GM12878 (cell line): ENCODE measurements around the gene PPP2R5C. TPM values are rescaled to one million over a fixed set of nuclear protein-coding genes. Genes with fewer than 3 reads are reported as not detected.

Experiments
- ATAC-seq: fragments of 200-7000 bp; cut with Tn5 transposase; 3 replicates; pipeline ENCODE4 v1.9.1; 2020; ENCODE audit warnings: mild to moderate bottlenecking, moderate library complexity
- BruUV-seq: library from RNA; stranded (reverse); fragments of 400-500 nt; replicated peaks from 2 replicates; lab custom pipeline; 2021; lab: Mats Ljungman, UMichigan
- CTCF ChIA-PET: fragments of 300-600 bp; sonication (Branson Sonifier 250); formaldehyde crosslinking; extraction: SDS; loops from one replicate; lab custom pipeline; 2021; ENCODE audit warnings: inconsistent platforms; lab: Yijun Ruan, JAX
- POLR2A ChIA-PET: fragments of 350-600 bp; formaldehyde crosslinking; extraction: SDS; loops from one replicate; lab custom pipeline; 2021; ENCODE audit warnings: inconsistent platforms; lab: Charles Lee
- RAD21 ChIA-PET: fragments of 300-600 bp; sonication (Branson Sonifier 250); formaldehyde crosslinking; loops from one replicate; lab custom pipeline; 2023; ENCODE audit warnings: antibody characterized with exemption; ENCODE audit not compliant: unreplicated experiment; lab: Charles Lee
- SMC1A ChIA-PET: fragments of 300-600 bp; sonication (Branson Sonifier 250); formaldehyde crosslinking; loops from one replicate; lab custom pipeline; 2023; ENCODE audit not compliant: unreplicated experiment, uncharacterized antibody; lab: Charles Lee
- DNase-seq: peaks from one replicate; pipeline ENCODE4 v3.0.0-alpha.2; 2011; ENCODE audit warnings: low read depth, low spot score
- FAIRE-seq: peaks from 3 replicates; lab custom pipeline; 2011; peaks lifted over from hg19 to GRCh38; lab: Jason Lieb, UNC
- H2AFZ ChIP-seq: 2 replicates; pipeline ENCODE4 v1.6.0; 2011; ENCODE audit warnings: low read depth, low read length, control low read depth; ENCODE audit not compliant: control insufficient read depth
- H3K27ac ChIP-seq: 2 replicates; pipeline ENCODE4 v1.5.1; 2011; ENCODE audit warnings: control low read depth; ENCODE audit not compliant: control insufficient read depth, insufficient read depth
- H3K27me3 ChIP-seq, 2 experiments: replicated peaks in 1 of 2; 2 replicates each; pipeline versions ENCODE4 v1.6.0 to v1.6.1; 2011; ENCODE audit warnings: low read length in 1 of 2; ENCODE audit not compliant: control insufficient read depth in 2 of 2, insufficient read depth in 2 of 2
- H3K36me3 ChIP-seq, 2 experiments: 2 replicates each; pipeline ENCODE4 v1.5.1; 2011; ENCODE audit warnings: low read length in 1 of 2; ENCODE audit not compliant: control insufficient read depth in 2 of 2, insufficient read depth in 2 of 2
- H3K4me1 ChIP-seq: 2 replicates; pipeline ENCODE4 v1.6.1; 2011; ENCODE audit warnings: mild to moderate bottlenecking, low read length, moderate library complexity, mixed read lengths; ENCODE audit not compliant: control insufficient read depth, insufficient read depth
- H3K4me2 ChIP-seq: 2 replicates; pipeline ENCODE4 v1.6.0; 2011; ENCODE audit warnings: control low read depth; ENCODE audit not compliant: control insufficient read depth, insufficient read depth
- H3K4me3 ChIP-seq: fragments of 200-600 bp; sonication (generic); 2 replicates; pipeline ENCODE4 v1.5.1; 2016
- H3K79me2 ChIP-seq: 2 replicates; pipeline ENCODE4 v1.6.0; 2011; ENCODE audit warnings: low read length; ENCODE audit not compliant: control insufficient read depth, insufficient read depth
- H3K9ac ChIP-seq: 2 replicates; pipeline ENCODE4 v1.8.0; 2011; ENCODE audit warnings: low read length, control low read depth, mixed read lengths; ENCODE audit not compliant: control insufficient read depth, insufficient read depth
- H3K9me3 ChIP-seq: replicated peaks from 3 replicates; pipeline ENCODE4 v1.5.1; 2011; ENCODE audit warnings: mild to moderate bottlenecking, low read length; ENCODE audit not compliant: control insufficient read depth, insufficient read depth
- H4K20me1 ChIP-seq: 2 replicates; pipeline ENCODE4 v1.6.0; 2011; ENCODE audit not compliant: control insufficient read depth, insufficient read depth
- BCL3 ChIP-seq: IDR thresholded peaks from 2 replicates; pipeline ENCODE4 v1.6.1; 2011; ENCODE audit warnings: borderline replicate concordance, low read depth, mild to moderate bottlenecking, moderate library complexity, low read length; ENCODE audit not compliant: insufficient read depth, poor library complexity, severe bottlenecking
- BCLAF1 ChIP-seq: fragments of 450-650 bp; IDR thresholded peaks from 2 replicates; pipeline ENCODE4 v1.6.1; 2017; ENCODE audit warnings: antibody characterized with exemption, mild to moderate bottlenecking, moderate library complexity
- CHD4 ChIP-seq: fragments of 200-600 bp; sonication (generic); IDR thresholded peaks from 2 replicates; pipeline ENCODE4 v1.6.1; 2016; ENCODE audit warnings: mild to moderate bottlenecking
- ESRRA ChIP-seq: IDR thresholded peaks from 2 replicates; pipeline ENCODE4 v1.6.1; 2012; ENCODE audit warnings: mild to moderate bottlenecking, low read length, improper control_type of control experiment
- ETV6 ChIP-seq, 2 experiments: fragments of 450-650 bp in 1 of 2; IDR thresholded peaks in 1 of 2; conservative IDR thresholded peaks in 1 of 2; 2 replicates each; pipeline ENCODE4 v1.6.1; 2014; ENCODE audit warnings: antibody characterized with exemption in 1 of 2, borderline replicate concordance in 1 of 2, low read depth in 1 of 2, mild to moderate bottlenecking in 1 of 2, moderate library complexity in 1 of 2
- IKZF1 ChIP-seq: fragments of 450-650 bp; conservative IDR thresholded peaks from 2 replicates; pipeline ENCODE4 v1.6.1; 2017; ENCODE audit warnings: antibody characterized with exemption, mild to moderate bottlenecking
- MTA3 ChIP-seq: IDR thresholded peaks from 2 replicates; pipeline ENCODE4 v1.6.1; 2012; ENCODE audit warnings: low read length, inconsistent platforms, borderline replicate concordance
- RBBP5 ChIP-seq: fragments of 200-600 bp; sonication (generic); conservative IDR thresholded peaks from 2 replicates; pipeline ENCODE4 v1.6.1; 2016
- REST ChIP-seq: IDR thresholded peaks from 2 replicates; pipeline ENCODE4 v1.6.1; 2012; ENCODE audit warnings: mild to moderate bottlenecking, low read depth, low read length
- SMAD5 ChIP-seq: IDR thresholded peaks from 2 replicates; pipeline ENCODE4 v1.6.1; 2016; ENCODE audit warnings: antibody characterized with exemption, low read depth
- SRF ChIP-seq, 2 experiments: IDR thresholded peaks; 2 replicates each; pipeline ENCODE4 v1.6.1; 2011; ENCODE audit warnings: low read depth in 2 of 2, low read length in 2 of 2, mild to moderate bottlenecking in 1 of 2, moderate library complexity in 1 of 2
- ZBTB4 ChIP-seq: fragments of 450-650 bp; formaldehyde crosslinking; IDR thresholded peaks from 2 replicates; pipeline ENCODE4 v1.4.0; 2022; ENCODE audit warnings: mild to moderate bottlenecking, moderate library complexity
- WGBS: methylation state at CpG from one replicate; pipeline ENCODE4 v1.1.6; 2016; ENCODE audit warnings: low lambda C conversion rate; ENCODE audit not compliant: insufficient replicate concordance, insufficient coverage; ENCODE audit errors: missing lambda C conversion rate; 5-methylcytosine and 5-hydroxymethylcytosine counted together
- in situ Hi-C: fragments of 300-500 bp; cut with MboI; formaldehyde crosslinking; loops from 9 replicates; pipeline ENCODE4 v1.14.3; 2018; ENCODE audit warnings: mixed read lengths
- intact Hi-C: fragments of 100-400 bp; cut with micrococcal nuclease; formaldehyde crosslinking; loops from one replicate; pipeline ENCODE4 v1.14.2; 2022; ENCODE audit not compliant: unreplicated experiment
- polyA plus RNA-seq, 11 experiments: library from polyadenylated mRNA; depleted of rRNA in 4 of 11; unstranded in 6 of 11; stranded (reverse) in 5 of 11; fragments of >200 nt; fragmentation: Nextera tagmentation in 4 of 11; fragmentation: Illumina TruSeq in 1 of 11; extraction: Ambion mirVana in 4 of 11; extraction: Trizol in 1 of 11; gene quantifications; 1 replicate in 1 of 11; 2 replicates in 10 of 11; pipeline versions ENCODE4 v1.2.1 to v1.2.3, GENCODE V29; 2011 to 2016; ENCODE audit warnings: inconsistent platforms in 2 of 11, missing spikeins in 2 of 11, low read depth in 1 of 11
- total RNA-seq, 4 experiments: library from RNA; depleted of rRNA in 3 of 4; stranded (reverse); fragments of >200 nt in 3 of 4; fragmentation: Illumina TruSeq in 1 of 4; extraction: Trizol in 1 of 4; gene quantifications; 2 replicates each; pipeline versions ENCODE4 v1.2.1 to v1.2.3, GENCODE V29; 2013 to 2021

PPP2R5C gene
- total and polyA plus RNA-seq, 10 of the 15 experiments (the other 5 are each of a cell fraction or from before 2014, with no cell fraction given): 106 to 199 (median 144) TPM

GRCh38 chr14:101714394-101714793 is 47.1 kb upstream of the PPP2R5C start:
- Histone ChIP-seq H3K4me2 (no peak overlapping the region), H3K9ac (no peak overlapping the region), H3K79me2 (no peaks in the 10 kb centered on the region), H3K36me3 (no peaks in the 10 kb centered on the region), H3K9me3 (peaks cover 2% of the 10 kb centered on the region; the same call in 1 of the 3 replicates), H4K20me1 (no peaks in the 10 kb centered on the region), H3K4me1 (no peaks in the 10 kb centered on the region), H3K4me3 (no peak overlapping the region), H2AFZ (no peak overlapping the region), H3K27ac (no peak overlapping the region), H3K27me3 (no peaks in the 10 kb centered on the region; a peak in 1 of 4 replicates)
- 13% methylated on average over 3 of the region's 3 CpGs for WGBS
- intact Hi-C loops: no loop called here
- CTCF ChIA-PET: interaction anchor here (0.6 to 1.2 kb wide), 3 partner anchors 54 to 1806 kb away, joined by 3 read pairs; no protein-coding TSS in a partner anchor
- ATAC-seq (no peak), DNase-seq (no peak), FAIRE-seq (no peak)
- BruUV-seq: no TSS peak
- in situ Hi-C loops: no loop called here
- SMC1A ChIA-PET: interaction anchor here (1.5 kb wide), 1 partner anchor 277 kb away, joined by 3 read pairs; no protein-coding TSS in a partner anchor
- RAD21 ChIA-PET: no interaction called here
- POLR2A ChIA-PET: no interaction called here
- TF ChIP-seq REST (no peak), BCLAF1 (no peak), CHD4 (no peak), IKZF1 (no peak), SRF (IDR thresholded peaks at IDR 0.05; ENCODE audit: low read depth in 2 of 2, low read length in 2 of 2) (no peak), MTA3 (no peak), ZBTB4 (CRISPR knock-in tag) (no peak), RBBP5 (no peak), BCL3 (no peak), SMAD5 (no peak), ESRRA (no peak), ETV6 (conservative IDR thresholded peaks at IDR 0.05 in 1 of 2, IDR thresholded peaks at IDR 0.05 in 1 of 2; ENCODE audit: borderline replicate concordance in 1 of 2, low read depth in 1 of 2) (no peak)
